Measurements from ENCODE around the gene EFCC1. TPM values are rescaled to one million over a fixed set of nuclear protein-coding genes. Genes with fewer than 3 reads are reported as not detected.

The EFCC1 gene
- total RNA-seq, 1 donor, result not detected

Other genes with a start within 250 kb of the EFCC1 start
- 34.7 and 37.4 TPM in 2 replicates for gene ACAD9, start 121.7 kb upstream of the EFCC1 start, total RNA-seq
- gene CFAP92, start 7.2 kb upstream of the EFCC1 start, total RNA-seq, result not detected in 2 replicates
- gene GP9, start 59.5 kb downstream of the EFCC1 start, total RNA-seq, result not detected in 2 replicates
- 13.4 and 14.1 TPM in 2 replicates for gene RAB43, start 120.5 kb downstream of the EFCC1 start, total RNA-seq
- gene ISY1, start 159.8 kb downstream of the EFCC1 start, total RNA-seq, result 29.0 and 31.8 TPM in 2 replicates
- gene CNBP, start 182.6 kb downstream of the EFCC1 start, total RNA-seq, result 215 and 233 TPM in 2 replicates
- gene COPG1, start 248.3 kb downstream of the EFCC1 start, total RNA-seq, result 297 and 305 TPM in 2 replicates